K562 (cell line): Measurements from ENCODE around the gene MRPS33.

Source experiments
- BRF2 ChIP-seq: IDR thresholded peaks from 3 replicates; pipeline ENCODE4 v1.6.1; 2011; ENCODE audit warnings: borderline replicate concordance, mild to moderate bottlenecking; ENCODE audit not compliant: insufficient read length, insufficient read depth
- KLF16 ChIP-seq: IDR thresholded peaks from 2 replicates; pipeline ENCODE4 v1.6.1; 2016; ENCODE audit warnings: antibody characterized with exemption
- RBBP5 ChIP-seq: fragments of 200-600 bp; sonication (generic); IDR thresholded peaks from 2 replicates; pipeline ENCODE4 v1.6.1; 2012; ENCODE audit warnings: borderline replicate concordance, mild to moderate bottlenecking, low read length, control low read depth, inconsistent platforms; ENCODE audit not compliant: insufficient read depth, poor library complexity, severe bottlenecking

DNA sequence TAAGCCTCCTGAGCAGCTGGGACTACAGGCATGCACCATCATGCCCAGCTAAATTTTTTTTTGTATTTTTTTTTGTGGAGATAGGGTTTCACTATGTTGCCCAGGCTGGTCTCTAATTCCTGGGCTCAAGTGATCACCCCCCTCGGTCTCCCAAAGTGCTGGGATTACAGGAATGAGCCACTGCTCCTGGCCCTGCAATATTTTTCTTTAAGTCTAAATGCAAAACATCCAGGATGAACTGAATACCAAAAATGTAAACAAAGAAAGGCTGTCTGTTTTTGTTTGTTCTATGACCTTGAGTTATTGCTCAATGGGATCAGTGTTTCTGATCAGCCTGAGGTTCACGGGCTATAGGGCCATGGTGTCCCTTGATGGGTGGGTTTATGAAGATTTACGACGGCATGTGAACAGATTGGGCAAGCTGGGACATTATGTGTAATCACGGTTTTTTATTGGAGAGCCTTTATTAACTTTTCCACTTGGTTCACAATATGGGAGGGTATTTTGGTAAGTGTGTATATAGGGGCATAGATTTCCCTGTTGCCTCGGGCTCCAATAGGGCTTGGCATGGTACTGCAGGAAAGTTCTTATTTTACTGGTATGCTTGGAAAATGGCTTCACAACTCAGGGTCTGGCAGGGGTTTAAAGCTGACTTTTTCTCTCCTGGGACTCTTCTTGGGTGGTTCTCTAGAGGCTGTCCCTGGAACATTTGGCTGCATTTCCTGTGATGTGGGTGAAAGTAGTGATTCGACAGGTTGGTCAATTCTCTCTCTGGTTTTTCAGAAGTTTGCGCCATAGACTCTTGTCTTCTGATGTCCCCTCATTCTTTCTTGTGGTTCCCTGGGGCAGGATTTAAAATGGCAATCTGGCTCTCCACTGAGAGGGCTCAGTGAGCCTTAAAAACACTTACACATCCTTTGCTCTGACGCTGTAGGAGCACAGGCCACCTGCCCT lies 41.6 kb downstream of the MRPS33 start:
- TF ChIP-seq RBBP5 = no peak
- TF ChIP-seq BRF2 = no peak
- no peak for TF ChIP-seq KLF16
